ENCODE data around the gene GSTT2B.
"Not testable (repeated sequence)": the region's sequence is repeated elsewhere in the genome, so short reads cannot be mapped to it uniquely, and the experiment has no call there.

GRCh38 chr22:23971927-23972326 is 10.9 kb upstream of the GSTT2B start:
- not testable (repeated sequence) for TF ChIP-seq POLR2A, POLR2AphosphoS5 (IDR thresholded peaks at IDR 0.05; ENCODE audit: low read depth, low read length)
